GM20000 (cell line): ENCODE measurements around the gene ZNF664.

Source experiments
- DNase-seq: peaks from one replicate; pipeline ENCODE4 v3.0.0; 2012; ENCODE audit warnings: low spot score
- TF ChIP-seq, protein P1 (sequence below): IDR thresholded peaks from 2 replicates; pipeline ENCODE4 v1.5.1; 2012; ENCODE audit warnings: mild to moderate bottlenecking, control low read depth; ENCODE audit errors: extremely low read depth, missing control alignments

The ZNF664 gene

DNA sequence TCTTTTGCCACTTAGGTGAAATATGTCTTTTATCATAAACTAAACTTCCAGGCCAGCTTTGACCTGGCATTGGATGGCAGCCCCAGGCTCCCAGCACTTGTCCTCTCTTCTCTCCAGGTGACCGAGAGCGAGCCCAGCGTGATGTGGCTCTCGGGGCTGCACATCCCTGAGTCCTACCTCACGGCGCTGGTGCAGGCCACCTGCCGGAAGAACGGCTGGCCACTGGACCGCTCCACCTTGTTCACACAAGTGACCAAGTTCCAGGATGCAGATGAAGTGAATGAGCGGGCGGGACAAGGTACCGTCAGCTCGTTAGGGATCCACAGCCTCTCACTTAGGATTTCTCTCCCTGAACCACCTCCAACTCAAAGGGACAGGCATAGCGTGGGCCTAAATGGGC, 39.8 kb upstream of the ZNF664 start:
- DNase-seq = no peak

DNA sequence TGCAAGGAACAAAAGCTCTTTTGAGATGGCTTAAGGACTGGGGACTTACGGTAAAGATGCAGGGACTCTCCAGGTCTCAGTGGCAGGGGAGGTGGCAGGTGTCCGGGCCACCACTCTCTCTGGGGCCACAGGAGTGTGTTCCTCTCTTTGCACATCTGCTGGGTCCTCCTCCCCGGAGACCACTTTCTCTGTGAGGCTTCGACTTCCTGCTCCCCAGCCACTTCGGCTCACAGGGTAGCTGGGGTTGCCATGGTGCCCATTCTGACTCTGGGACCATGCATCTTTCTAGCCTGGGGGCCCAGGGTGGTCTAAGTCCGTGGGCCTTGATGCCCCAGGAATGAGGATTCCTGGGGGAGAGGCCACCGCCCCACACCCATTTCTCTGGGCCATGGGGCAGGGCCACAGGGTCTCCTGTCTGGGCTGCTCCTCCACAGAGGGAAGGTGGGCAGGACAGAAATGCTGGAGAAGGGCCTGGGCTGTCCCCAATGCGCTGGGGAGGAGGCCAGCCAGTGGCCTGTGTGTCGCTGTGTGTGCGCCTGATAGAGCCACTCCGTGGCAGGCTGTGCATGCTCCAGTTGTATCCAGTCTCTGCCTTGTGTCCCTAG, 38.9 kb upstream of the ZNF664 start:
- no peak for DNase-seq
- TF ChIP-seq, protein P1, sequence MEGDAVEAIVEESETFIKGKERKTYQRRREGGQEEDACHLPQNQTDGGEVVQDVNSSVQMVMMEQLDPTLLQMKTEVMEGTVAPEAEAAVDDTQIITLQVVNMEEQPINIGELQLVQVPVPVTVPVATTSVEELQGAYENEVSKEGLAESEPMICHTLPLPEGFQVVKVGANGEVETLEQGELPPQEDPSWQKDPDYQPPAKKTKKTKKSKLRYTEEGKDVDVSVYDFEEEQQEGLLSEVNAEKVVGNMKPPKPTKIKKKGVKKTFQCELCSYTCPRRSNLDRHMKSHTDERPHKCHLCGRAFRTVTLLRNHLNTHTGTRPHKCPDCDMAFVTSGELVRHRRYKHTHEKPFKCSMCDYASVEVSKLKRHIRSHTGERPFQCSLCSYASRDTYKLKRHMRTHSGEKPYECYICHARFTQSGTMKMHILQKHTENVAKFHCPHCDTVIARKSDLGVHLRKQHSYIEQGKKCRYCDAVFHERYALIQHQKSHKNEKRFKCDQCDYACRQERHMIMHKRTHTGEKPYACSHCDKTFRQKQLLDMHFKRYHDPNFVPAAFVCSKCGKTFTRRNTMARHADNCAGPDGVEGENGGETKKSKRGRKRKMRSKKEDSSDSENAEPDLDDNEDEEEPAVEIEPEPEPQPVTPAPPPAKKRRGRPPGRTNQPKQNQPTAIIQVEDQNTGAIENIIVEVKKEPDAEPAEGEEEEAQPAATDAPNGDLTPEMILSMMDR = no peak

More for the DNA sequence above, 39.8 kb upstream of the ZNF664 start:
- TF ChIP-seq, protein P1 = no peak

DNA sequence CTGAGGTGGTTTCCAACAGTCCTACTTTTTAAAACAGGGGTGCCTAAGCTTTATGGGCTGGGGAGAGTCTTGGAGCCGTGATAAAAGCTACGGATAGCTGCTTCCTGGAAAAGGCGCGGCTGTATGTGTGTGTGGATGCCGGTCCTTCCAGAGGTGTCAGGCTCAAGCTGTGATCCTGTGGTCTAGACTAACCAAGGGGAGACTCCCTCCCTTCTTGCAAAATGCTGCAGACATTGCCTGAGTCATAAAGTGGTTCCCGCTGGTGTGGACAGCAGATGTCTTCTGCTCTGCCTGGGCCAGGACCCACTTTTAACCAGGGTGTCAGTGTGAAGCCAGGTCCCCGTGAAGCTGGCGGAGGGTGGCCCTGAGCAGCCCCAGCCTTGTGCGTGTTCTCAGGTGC, 38.2 kb upstream of the ZNF664 start:
- DNase-seq = no peak
- TF ChIP-seq, protein P1 = no peak

DNA sequence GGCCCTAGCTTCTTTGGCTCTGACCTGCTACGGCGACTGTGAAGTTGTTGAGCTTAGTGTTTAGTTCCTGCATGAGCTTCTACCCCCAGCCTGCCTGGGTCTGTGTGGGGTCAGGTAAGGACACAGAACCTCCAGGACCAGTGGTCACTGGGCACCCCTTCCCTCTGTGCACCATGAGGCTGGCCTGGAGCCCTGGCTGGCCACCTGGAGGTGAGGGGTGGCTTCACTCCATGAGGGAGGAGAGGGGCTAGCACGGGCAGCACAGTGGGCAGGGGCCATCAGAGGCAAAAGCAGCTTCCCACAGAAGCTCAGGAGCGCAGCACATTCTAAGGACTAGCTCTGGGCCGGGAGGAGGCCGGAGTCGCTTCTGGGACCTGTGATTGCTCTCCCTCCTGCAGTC, 37.1 kb upstream of the ZNF664 start:
- DNase-seq = no peak
- TF ChIP-seq, protein P1 = no peak

DNA sequence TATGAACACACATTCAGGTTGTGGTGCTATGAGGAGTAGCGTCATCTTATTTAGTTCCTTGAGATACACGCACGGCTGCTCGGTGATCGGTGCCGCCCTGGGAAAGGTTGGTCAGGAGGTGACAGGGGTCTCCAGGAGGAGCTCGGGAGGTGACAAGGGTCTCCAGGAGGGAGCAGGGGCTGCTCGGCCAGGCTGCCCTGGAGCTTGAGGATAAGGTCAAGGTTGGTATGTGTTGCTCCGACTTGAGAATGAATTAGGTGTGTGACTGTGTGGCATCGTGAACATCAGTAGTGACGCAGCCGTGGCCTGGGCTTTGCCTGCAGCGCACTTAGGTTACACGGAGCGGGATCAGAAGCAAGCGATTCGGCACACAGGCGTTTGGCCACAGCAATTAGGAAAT, 36.5 kb upstream of the ZNF664 start:
- TF ChIP-seq, protein P1 = no peak
- no peak for DNase-seq

DNA sequence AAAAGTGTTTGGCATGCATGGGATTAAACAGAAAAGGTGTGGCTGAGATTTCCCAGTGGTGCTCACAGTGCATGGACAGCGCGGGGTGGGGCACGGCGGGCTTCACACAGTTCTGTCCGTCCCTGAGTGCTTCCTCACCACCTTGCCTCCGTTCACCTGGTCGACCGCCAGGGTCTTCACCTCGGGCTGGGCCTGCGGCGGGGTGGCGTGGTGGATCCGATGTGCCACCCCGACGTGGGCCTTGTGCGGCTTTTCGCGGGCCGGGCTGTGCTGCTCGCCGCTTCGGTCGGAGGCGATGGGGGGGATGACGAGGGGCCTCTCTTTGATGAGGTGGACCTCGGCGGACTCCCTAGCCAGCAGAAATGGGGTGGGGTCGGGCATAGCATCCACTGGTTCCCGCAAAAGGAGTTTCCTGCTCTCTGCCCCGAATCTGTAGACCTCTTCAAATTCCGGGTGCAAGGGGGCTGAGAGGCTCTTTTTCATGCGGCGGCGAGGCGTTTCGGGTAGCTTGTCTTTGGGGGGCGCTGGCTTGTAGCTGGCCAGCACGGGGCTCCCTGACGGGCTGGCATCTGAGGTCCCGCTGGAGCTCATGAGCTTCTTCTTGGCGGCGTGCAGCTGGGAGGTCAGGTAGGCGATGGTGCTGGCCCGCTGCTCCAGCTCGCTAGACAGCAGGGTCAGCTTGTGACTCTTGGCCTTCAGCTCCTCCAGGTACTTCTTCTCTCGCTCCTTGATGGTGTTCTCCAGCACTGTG, 35.9 kb upstream of the ZNF664 start:
- TF ChIP-seq, protein P1 = no peak
- DNase-seq = no peak

DNA sequence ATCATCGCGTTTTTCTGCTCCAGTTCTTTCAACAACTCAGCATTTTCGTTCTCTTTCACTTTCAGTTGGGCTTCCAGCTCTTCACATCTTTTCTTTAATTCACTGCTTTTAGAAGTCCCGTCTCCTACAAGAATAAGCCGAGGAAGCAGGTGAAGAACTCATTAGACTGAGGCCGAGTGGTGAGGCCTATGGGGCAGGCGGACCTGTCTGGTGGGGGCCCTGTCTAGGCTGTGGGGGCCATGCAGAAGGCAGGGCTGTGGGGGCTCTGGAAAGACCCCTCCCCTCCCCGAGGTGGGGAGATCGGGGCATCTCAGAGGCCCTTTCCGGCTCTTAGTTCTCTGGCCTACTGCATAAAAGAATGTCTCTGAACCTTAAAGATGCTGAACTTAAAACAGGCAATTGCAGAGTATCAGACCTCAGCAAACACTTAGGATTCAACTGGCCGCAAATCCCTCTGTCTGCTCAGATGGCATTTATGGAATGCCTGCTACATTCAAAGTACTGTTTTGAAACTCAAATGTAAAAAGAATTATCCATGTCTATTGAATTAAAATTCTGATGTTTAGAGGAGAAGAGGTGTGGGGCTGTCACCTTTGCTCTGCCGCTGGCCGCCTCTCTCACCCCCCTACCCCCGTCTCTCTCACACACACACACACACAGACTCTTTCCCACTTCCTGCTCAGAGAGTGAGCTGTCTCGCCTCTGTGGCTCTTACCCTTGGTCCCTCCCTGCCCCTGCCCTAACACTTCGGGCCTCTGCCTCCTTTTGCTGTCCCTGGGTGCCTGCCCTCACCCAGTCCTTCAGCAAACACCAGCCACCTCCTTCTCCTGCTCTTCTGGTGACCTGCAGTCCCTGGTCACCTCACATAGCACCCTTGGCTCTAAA, 35.1 kb upstream of the ZNF664 start:
- TF ChIP-seq, protein P1 = no peak
- peak; percentile 67 for DNase-seq
